ENCODE results near the gene PLAU. TPM values are rescaled to one million over a fixed set of nuclear protein-coding genes. Genes with fewer than 3 reads are reported as not detected.
"Not testable (repeated sequence)": the region's sequence is repeated elsewhere in the genome, so short reads cannot be mapped to it uniquely, and the experiment has no call there.

The PLAU gene
- total and polyA plus RNA-seq, 2 donors (not counting 1 experiment from before 2014, with no cell fraction given), result 93.6 to 98.9 TPM

DNA sequence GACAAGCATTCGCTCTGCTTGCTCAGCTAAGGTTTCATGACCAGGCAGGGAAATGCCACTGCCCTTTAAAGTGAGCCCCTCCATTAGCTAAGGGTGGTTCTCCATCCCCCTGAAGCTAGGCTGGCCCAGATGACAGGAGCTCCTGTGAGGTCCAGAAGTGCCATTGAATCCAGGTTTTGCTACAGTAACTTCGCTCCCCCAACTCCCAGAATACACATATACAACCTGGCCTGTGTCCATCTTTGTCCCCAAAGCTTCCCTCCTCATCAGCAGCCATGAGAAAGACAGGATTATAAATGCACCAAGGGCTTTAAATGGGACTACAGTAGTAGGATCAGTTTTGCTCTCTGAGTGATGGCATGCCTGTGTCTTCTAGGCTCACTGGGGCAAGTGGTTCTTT lies 51.5 kb downstream of the PLAU start:
- Histone ChIP-seq H3K4me3 (replicated peaks in 1 of 4; ENCODE audit: control extremely low read depth in 1 of 4, insufficient read depth in 1 of 4, low read depth in 3 of 4, low read length in 4 of 4) (no peak overlapping the region), H2AFZ (ENCODE audit: low read length) (no peak overlapping the region), H3K4me2 (ENCODE audit: extremely low read depth, insufficient read depth, low read length) (no peak overlapping the region), H3K27me3 (ENCODE audit: control insufficient read depth, insufficient read depth, low read length) (no peaks in the 10 kb centered on the region), H3K36me3 (ENCODE audit: control insufficient read depth, insufficient read depth, low read length) (no peaks in the 10 kb centered on the region), H3K9ac (ENCODE audit: insufficient read depth, low read length) (no peak overlapping the region), H3K27ac (ENCODE audit: insufficient read depth, low read length) (no peak overlapping the region), H3K9me3 (ENCODE audit: control insufficient read depth, insufficient read depth, low read depth, low read length) (no peaks in the 10 kb centered on the region), H4K20me1 (ENCODE audit: control insufficient read depth, extremely low read depth, insufficient read depth, low read length) (no peaks in the 10 kb centered on the region), H3K4me1 (ENCODE audit: control insufficient read depth, extremely low read depth, insufficient read depth, low read length) (peaks cover 7% of the 10 kb centered on the region), H3K79me2 (ENCODE audit: control insufficient read depth, insufficient read depth, low read length) (no peaks in the 10 kb centered on the region)
- TF ChIP-seq, protein P1, sequence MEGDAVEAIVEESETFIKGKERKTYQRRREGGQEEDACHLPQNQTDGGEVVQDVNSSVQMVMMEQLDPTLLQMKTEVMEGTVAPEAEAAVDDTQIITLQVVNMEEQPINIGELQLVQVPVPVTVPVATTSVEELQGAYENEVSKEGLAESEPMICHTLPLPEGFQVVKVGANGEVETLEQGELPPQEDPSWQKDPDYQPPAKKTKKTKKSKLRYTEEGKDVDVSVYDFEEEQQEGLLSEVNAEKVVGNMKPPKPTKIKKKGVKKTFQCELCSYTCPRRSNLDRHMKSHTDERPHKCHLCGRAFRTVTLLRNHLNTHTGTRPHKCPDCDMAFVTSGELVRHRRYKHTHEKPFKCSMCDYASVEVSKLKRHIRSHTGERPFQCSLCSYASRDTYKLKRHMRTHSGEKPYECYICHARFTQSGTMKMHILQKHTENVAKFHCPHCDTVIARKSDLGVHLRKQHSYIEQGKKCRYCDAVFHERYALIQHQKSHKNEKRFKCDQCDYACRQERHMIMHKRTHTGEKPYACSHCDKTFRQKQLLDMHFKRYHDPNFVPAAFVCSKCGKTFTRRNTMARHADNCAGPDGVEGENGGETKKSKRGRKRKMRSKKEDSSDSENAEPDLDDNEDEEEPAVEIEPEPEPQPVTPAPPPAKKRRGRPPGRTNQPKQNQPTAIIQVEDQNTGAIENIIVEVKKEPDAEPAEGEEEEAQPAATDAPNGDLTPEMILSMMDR (conservative IDR thresholded peaks at IDR 0.05 in 1 of 2, IDR thresholded peaks at IDR 0.05 in 1 of 2; ENCODE audit: low read depth in 1 of 2, low read length in 2 of 2), result no peak
- TF ChIP-seq EZH2 (IDR thresholded peaks at IDR 0.05; ENCODE audit: low read length, missing control alignments), result no peak
- no peak for DNase-seq (ENCODE audit: low read depth in 2 of 2)

DNA sequence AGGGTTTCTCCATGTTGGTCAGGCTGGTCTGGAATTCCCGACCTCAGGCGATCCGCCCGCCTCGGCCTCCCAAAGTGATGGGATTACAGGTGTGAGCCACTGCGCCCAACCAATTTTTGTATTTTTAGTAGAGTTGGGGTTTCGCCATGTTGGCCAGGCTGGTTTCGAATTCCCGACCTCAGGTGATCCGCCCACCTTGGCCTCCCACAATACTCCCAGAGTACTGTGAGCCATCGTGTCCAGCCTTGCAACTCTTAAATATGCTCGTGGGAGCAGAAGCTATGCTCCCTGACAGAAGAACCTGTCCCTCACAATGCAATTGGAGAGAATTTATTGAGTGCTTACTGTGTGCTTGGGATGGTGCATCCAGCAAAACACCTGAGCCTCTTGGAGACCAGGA lies 52.6 kb downstream of the PLAU start:
- H3K27me3 ChIP-seq (ENCODE audit: control insufficient read depth, insufficient read depth, low read length); H2AFZ ChIP-seq (ENCODE audit: low read length); H3K79me2 ChIP-seq (ENCODE audit: control insufficient read depth, insufficient read depth, low read length); H3K9ac ChIP-seq (ENCODE audit: insufficient read depth, low read length); H4K20me1 ChIP-seq (ENCODE audit: control insufficient read depth, extremely low read depth, insufficient read depth, low read length); H3K27ac ChIP-seq (ENCODE audit: insufficient read depth, low read length); DNase-seq (ENCODE audit: low read depth in 2 of 2); H3K4me2 ChIP-seq (ENCODE audit: extremely low read depth, insufficient read depth, low read length); H3K36me3 ChIP-seq (ENCODE audit: control insufficient read depth, insufficient read depth, low read length); H3K9me3 ChIP-seq (ENCODE audit: control insufficient read depth, insufficient read depth, low read depth, low read length); H3K4me3 ChIP-seq (replicated peaks in 1 of 4; ENCODE audit: control extremely low read depth in 1 of 4, insufficient read depth in 1 of 4, low read depth in 3 of 4, low read length in 4 of 4): not testable (repeated sequence)
- H3K4me1 ChIP-seq (ENCODE audit: control insufficient read depth, extremely low read depth, insufficient read depth, low read length), result peaks cover 11% of the 10 kb centered on the region

DNA sequence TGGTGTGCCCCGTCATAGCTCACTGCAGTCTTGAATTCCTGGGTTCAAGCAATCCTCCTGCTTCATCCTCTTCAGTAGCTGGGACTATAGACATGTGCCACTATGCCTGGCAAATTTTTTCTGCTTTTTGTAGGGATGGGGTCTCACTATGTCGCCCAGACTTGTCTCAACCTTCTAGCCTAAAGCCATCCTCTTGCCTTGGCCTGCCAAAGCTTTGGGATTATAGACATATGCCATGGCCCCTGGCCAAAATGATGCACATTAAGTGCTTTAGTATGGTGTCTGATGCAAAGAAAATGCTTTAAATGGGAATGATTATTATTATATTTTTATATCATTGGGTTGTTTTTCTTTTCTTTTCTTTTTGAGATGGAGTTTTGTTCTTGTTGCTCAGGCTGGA lies 53.8 kb downstream of the PLAU start:
- Histone ChIP-seq H3K4me1 (ENCODE audit: control insufficient read depth, extremely low read depth, insufficient read depth, low read length) (peaks cover 11% of the 10 kb centered on the region), H3K9me3 (ENCODE audit: control insufficient read depth, insufficient read depth, low read depth, low read length) (no peaks in the 10 kb centered on the region)
- no peak for DNase-seq (ENCODE audit: low read depth in 2 of 2)

DNA sequence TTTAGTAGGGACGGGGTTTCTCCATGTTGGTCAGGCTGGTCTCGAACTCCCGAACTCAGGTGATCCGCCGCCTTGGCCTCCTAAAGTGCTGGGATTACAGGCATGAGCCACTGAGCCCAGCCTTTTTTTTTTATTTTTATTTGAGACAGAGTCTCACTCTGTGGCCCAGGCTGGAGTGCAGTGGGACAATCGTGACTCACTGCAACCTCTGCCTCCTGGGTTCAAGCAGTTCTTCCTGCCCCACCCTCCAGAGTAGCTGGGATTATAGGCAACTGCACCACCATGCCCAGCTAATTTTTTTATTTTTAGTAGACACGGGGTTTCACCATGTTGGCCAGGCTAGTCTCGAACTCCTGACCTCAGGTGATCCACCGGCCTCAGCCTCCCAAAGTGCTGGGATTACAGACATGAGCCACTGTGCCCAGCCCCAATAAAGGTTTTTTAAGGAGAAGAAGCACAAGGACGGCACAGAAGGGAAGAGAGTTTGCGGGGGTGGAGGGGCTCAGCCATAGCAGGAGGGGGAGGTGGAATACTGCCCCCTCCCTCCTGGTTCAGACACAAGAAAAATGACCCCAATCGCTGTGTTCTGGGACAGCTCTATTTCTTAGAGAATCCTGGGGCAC lies 54.4 kb downstream of the PLAU start:
- peak overlapping the region; percentile 79 for H3K4me2 ChIP-seq (ENCODE audit: extremely low read depth, insufficient read depth, low read length)
- peak overlapping the region; percentile 47 for H2AFZ ChIP-seq (ENCODE audit: low read length)
- not testable (repeated sequence) for H4K20me1 ChIP-seq (ENCODE audit: control insufficient read depth, extremely low read depth, insufficient read depth, low read length); H3K27me3 ChIP-seq (ENCODE audit: control insufficient read depth, insufficient read depth, low read length); H3K9ac ChIP-seq (ENCODE audit: insufficient read depth, low read length); H3K36me3 ChIP-seq (ENCODE audit: control insufficient read depth, insufficient read depth, low read length); H3K9me3 ChIP-seq (ENCODE audit: control insufficient read depth, insufficient read depth, low read depth, low read length); H3K79me2 ChIP-seq (ENCODE audit: control insufficient read depth, insufficient read depth, low read length); DNase-seq (ENCODE audit: low read depth in 2 of 2)
- peak overlapping the region; percentile 90 for H3K27ac ChIP-seq (ENCODE audit: insufficient read depth, low read length)
- H3K4me3 ChIP-seq (replicated peaks in 1 of 4; ENCODE audit: control extremely low read depth in 1 of 4, insufficient read depth in 1 of 4, low read depth in 3 of 4, low read length in 4 of 4), result peak overlapping the region in 1 of 4 experiments; percentile 16
- H3K4me1 ChIP-seq (ENCODE audit: control insufficient read depth, extremely low read depth, insufficient read depth, low read length), result peaks cover 11% of the 10 kb centered on the region

More for the DNA sequence above, 53.8 kb downstream of the PLAU start:
- no peak overlapping the region for H3K9ac ChIP-seq (ENCODE audit: insufficient read depth, low read length)
- no peak overlapping the region for H3K4me2 ChIP-seq (ENCODE audit: extremely low read depth, insufficient read depth, low read length)
- no peak overlapping the region for H2AFZ ChIP-seq (ENCODE audit: low read length)
- no peaks in the 10 kb centered on the region for H3K36me3 ChIP-seq (ENCODE audit: control insufficient read depth, insufficient read depth, low read length)
- TF ChIP-seq, protein P1 (conservative IDR thresholded peaks at IDR 0.05 in 1 of 2, IDR thresholded peaks at IDR 0.05 in 1 of 2; ENCODE audit: low read depth in 1 of 2, low read length in 2 of 2), result no peak
- TF ChIP-seq EZH2 (IDR thresholded peaks at IDR 0.05; ENCODE audit: low read length, missing control alignments), result no peak
- H3K4me3 ChIP-seq (replicated peaks in 1 of 4; ENCODE audit: control extremely low read depth in 1 of 4, insufficient read depth in 1 of 4, low read depth in 3 of 4, low read length in 4 of 4), result no peak overlapping the region
- H3K27me3 ChIP-seq (ENCODE audit: control insufficient read depth, insufficient read depth, low read length), result no peaks in the 10 kb centered on the region
- H3K79me2 ChIP-seq (ENCODE audit: control insufficient read depth, insufficient read depth, low read length), result no peaks in the 10 kb centered on the region
- H3K27ac ChIP-seq (ENCODE audit: insufficient read depth, low read length), result no peak overlapping the region
- no peaks in the 10 kb centered on the region for H4K20me1 ChIP-seq (ENCODE audit: control insufficient read depth, extremely low read depth, insufficient read depth, low read length)
